Stimulated activated CD8-positive, alpha-beta memory T cell treated with anti-CD3 and anti-CD28 coated beads, Interleukin-15, amount 100 ng/mL, for 48 hours (primary cell): ENCODE data around the gene KIAA0513.

Experiments used
- DNase-seq, 2 donors: peaks; one replicate each; pipeline ENCODE4 v3.0.0-alpha.2; 2020; ENCODE audit warnings: low read depth in 2 of 2

The KIAA0513 gene

GRCh38 chr16:85027349-85027957, at the start of gene KIAA0513:
TSS of gene KIAA0513 (plus strand) at chr16:85027795. CDS start at chr16:85067072, 39,277 bp downstream.
- peak; percentile 92 for DNase-seq

GRCh38 chr16:84979516-84979915, 48.1 kb upstream of the KIAA0513 start:
- DNase-seq = no peak

GRCh38 chr16:84982434-84982833, 45.2 kb upstream of the KIAA0513 start:
- no peak for DNase-seq

- no peak for DNase-seq
Measured at GRCh38 chr16:84985079-84986065, 42.2 kb upstream of the KIAA0513 start.

GRCh38 chr16:84986102-84986501, 41.5 kb upstream of the KIAA0513 start:
- no peak for DNase-seq

GRCh38 chr16:84986879-84987278, 40.7 kb upstream of the KIAA0513 start:
- DNase-seq = no peak

GRCh38 chr16:84988328-84989080, 39.1 kb upstream of the KIAA0513 start:
- DNase-seq = no peak

- no peak for DNase-seq
Measured at GRCh38 chr16:84989749-84990620, 37.6 kb upstream of the KIAA0513 start.

- no peak for DNase-seq
Measured at GRCh38 chr16:84990782-84991181, 36.8 kb upstream of the KIAA0513 start.

GRCh38 chr16:84992717-84993075, 34.9 kb upstream of the KIAA0513 start:
- DNase-seq = no peak

- no peak for DNase-seq
Measured at GRCh38 chr16:84993926-84994325, 33.7 kb upstream of the KIAA0513 start.

- no peak for DNase-seq
Measured at GRCh38 chr16:84995663-84996062, 31.9 kb upstream of the KIAA0513 start.

- no peak for DNase-seq
Measured at GRCh38 chr16:84996365-84996764, 31.2 kb upstream of the KIAA0513 start.

- DNase-seq = no peak
Measured at GRCh38 chr16:84999200-84999599, 28.4 kb upstream of the KIAA0513 start.

- no peak for DNase-seq
Measured at GRCh38 chr16:84999857-85000480, 27.6 kb upstream of the KIAA0513 start.

- no peak for DNase-seq
Measured at GRCh38 chr16:85002099-85002541, 25.5 kb upstream of the KIAA0513 start.

GRCh38 chr16:85002608-85003007, 25.0 kb upstream of the KIAA0513 start:
- no peak for DNase-seq

- DNase-seq = no peak
Measured at GRCh38 chr16:85003076-85003475, 24.5 kb upstream of the KIAA0513 start.

- DNase-seq = no peak
Measured at GRCh38 chr16:85003725-85004586, 23.6 kb upstream of the KIAA0513 start.
